HG02840 (cell line): Measurements from ENCODE around the gene BAAT.
"Not testable (repeated sequence)": the region's sequence is repeated elsewhere in the genome, so short reads cannot be mapped to it uniquely, and the experiment has no call there.

ENCODE experiments used
- ATAC-seq: cut with Tn5 transposase; IDR thresholded peaks from one replicate; pipeline ENCODE4 v1.9.1; 2021; ENCODE audit warnings: mild to moderate bottlenecking, moderate library complexity, moderate number of reproducible peaks; ENCODE audit not compliant: unreplicated experiment, low FRiP score

BAAT gene

GRCh38 chr9:101366038-101366756 lies 18.6 kb downstream of the BAAT start:
- ATAC-seq: no peak

- no peak for ATAC-seq
Measured at GRCh38 chr9:101365181-101365580, 19.6 kb downstream of the BAAT start.

- no peak for ATAC-seq
Measured at GRCh38 chr9:101362450-101362849, 22.4 kb downstream of the BAAT start.

GRCh38 chr9:101360647-101361046 lies 24.2 kb downstream of the BAAT start:
- no peak for ATAC-seq

- ATAC-seq: no peak
Measured at GRCh38 chr9:101359679-101360078, 25.1 kb downstream of the BAAT start.

GRCh38 chr9:101356619-101357018 lies 28.2 kb downstream of the BAAT start:
- no peak for ATAC-seq

- ATAC-seq: no peak
Measured at GRCh38 chr9:101354765-101355708, 29.8 kb downstream of the BAAT start.

- no peak for ATAC-seq
Measured at GRCh38 chr9:101354143-101354764, 30.6 kb downstream of the BAAT start.

GRCh38 chr9:101353683-101354082 lies 31.1 kb downstream of the BAAT start:
- no peak for ATAC-seq

- ATAC-seq: no peak
Measured at GRCh38 chr9:101352892-101353463, 31.8 kb downstream of the BAAT start.

GRCh38 chr9:101350285-101350684 lies 34.5 kb downstream of the BAAT start:
- ATAC-seq: no peak

GRCh38 chr9:101342595-101342994 lies 42.2 kb downstream of the BAAT start:
- ATAC-seq: no peak

- ATAC-seq: no peak
Measured at GRCh38 chr9:101341958-101342357, 42.8 kb downstream of the BAAT start.

GRCh38 chr9:101337237-101337636 lies 47.6 kb downstream of the BAAT start:
- no peak for ATAC-seq

GRCh38 chr9:101336091-101336490 lies 48.7 kb downstream of the BAAT start:
- no peak for ATAC-seq

GRCh38 chr9:101333926-101334702 lies 50.7 kb downstream of the BAAT start:
- ATAC-seq: no peak

- no peak for ATAC-seq
Measured at GRCh38 chr9:101333490-101333889, 51.3 kb downstream of the BAAT start.

- no peak for ATAC-seq
Measured at GRCh38 chr9:101332362-101332761, 52.4 kb downstream of the BAAT start.

- ATAC-seq: not testable (repeated sequence)
Measured at GRCh38 chr9:101327422-101327909, 57.3 kb downstream of the BAAT start.

- ATAC-seq: no peak
Measured at GRCh38 chr9:101326501-101326900, 58.3 kb downstream of the BAAT start.
